ENCODE data around the gene HBEGF. TPM values are rescaled to one million over a fixed set of nuclear protein-coding genes. Genes with fewer than 3 reads are reported as not detected.

HBEGF gene
- total RNA-seq, 4 donors from 2014 or later, result 5.8 to 13.0 (median 12.6) TPM

GRCh38 chr5:140361901-140362300, 15.5 kb upstream of the HBEGF start:
- intact Hi-C loops (cut with DNase I), result no loop called here
- WGBS, 2 donors, result 86 to 100% methylated on average over 2 of the region's 2 CpGs
- Histone ChIP-seq H3K4me3 (replicated peaks in 1 of 3) (no peak overlapping the region), H3K27ac (no peak overlapping the region), H3K9me3 (no peaks in the 10 kb centered on the region), H3K27me3 (no peaks in the 10 kb centered on the region), H3K36me3 (no peaks in the 10 kb centered on the region), H3K4me1 (peaks cover 0 to 10% of the 10 kb centered on the region in 2 donors)
- TF ChIP-seq POLR2A (IDR thresholded peaks at IDR 0.05), result no peak
- TF ChIP-seq CTCF (IDR thresholded peaks at IDR 0.05), result no peak
- DNase-seq, result no peak

GRCh38 chr5:140360681-140361479, 14.5 kb upstream of the HBEGF start:
- Histone ChIP-seq H3K9me3 (no peaks in the 10 kb centered on the region), H3K27me3 (no peaks in the 10 kb centered on the region), H3K4me1 (peaks cover 0 to 10% of the 10 kb centered on the region in 2 donors), H3K36me3 (no peaks in the 10 kb centered on the region), H3K27ac (no peak overlapping the region), H3K4me3 (replicated peaks in 1 of 3) (no peak overlapping the region)
- intact Hi-C loops (cut with DNase I), result no loop called here
- TF ChIP-seq CTCF (IDR thresholded peaks at IDR 0.05) (no peak), POLR2A (IDR thresholded peaks at IDR 0.05) (no peak)
- 85 to 86% methylated on average over 7 of the region's 7 CpGs for WGBS, 2 donors
- DNase-seq, result no peak

GRCh38 chr5:140360101-140360500, 13.7 kb upstream of the HBEGF start, which contains the start of gene SLC4A9:
TSS of gene SLC4A9 (plus strand) at chr5:140360194. CDS start at chr5:140360237, 43 bp downstream.
- 67% methylated on average over 2 of the region's 2 CpGs; no CpG with 5 or more reads in 1 of the 2 donors for WGBS, 2 donors
- H3K27ac ChIP-seq, result no peak within 1 kb of the TSS
- no peaks in the 10 kb centered on the region for H3K27me3 ChIP-seq
- TF ChIP-seq POLR2A (IDR thresholded peaks at IDR 0.05), result no peak
- no peak for TF ChIP-seq CTCF (IDR thresholded peaks at IDR 0.05)
- intact Hi-C loops (cut with DNase I), result no loop called here
- H3K9me3 ChIP-seq, result no peaks in the 10 kb centered on the region
- peaks cover 0 to 10% of the 10 kb centered on the region in 2 donors for H3K4me1 ChIP-seq
- H3K36me3 ChIP-seq, result no peaks in the 10 kb centered on the region
- DNase-seq, result no peak
- H3K4me3 ChIP-seq (replicated peaks in 1 of 3), result no peak within 1 kb of the TSS

GRCh38 chr5:140358738-140359310, 12.4 kb upstream of the HBEGF start:
- WGBS, 2 donors, result 60 to 72% methylated on average over 4 of the region's 4 CpGs
- intact Hi-C loops (cut with DNase I), result loop anchor here (10.0 kb wide), 2 partner anchors 194 to 284 kb away; no protein-coding TSS in a partner anchor

More at GRCh38 chr5:140358738-140359310, 12.4 kb upstream of the HBEGF start:
- H3K4me1 ChIP-seq, result peaks cover 0 to 10% of the 10 kb centered on the region in 2 donors
- peak in 2 of 6 experiments; percentile 6 to 23 for TF ChIP-seq CTCF (IDR thresholded peaks at IDR 0.05)
- TF ChIP-seq POLR2A (IDR thresholded peaks at IDR 0.05), result no peak
- H3K36me3 ChIP-seq, result no peaks in the 10 kb centered on the region
- H3K9me3 ChIP-seq, result no peaks in the 10 kb centered on the region
- no peak overlapping the region for H3K27ac ChIP-seq
- no peak overlapping the region for H3K4me3 ChIP-seq (replicated peaks in 1 of 3)
- DNase-seq, result no peak
- H3K27me3 ChIP-seq, result no peaks in the 10 kb centered on the region

All from thyroid gland (tissue), 4 donors.